ENCODE measurements around the gene PCDHGA11. TPM values are rescaled to one million over a fixed set of nuclear protein-coding genes. Genes with fewer than 3 reads are reported as not detected.

PCDHGA11 gene
- total and polyA plus RNA-seq, 9 of the 15 experiments (the other 6 are each of a cell fraction or from before 2014, with no cell fraction given), result 0.04 to 0.07 (median 0.04) TPM; not detected in 4

DNA sequence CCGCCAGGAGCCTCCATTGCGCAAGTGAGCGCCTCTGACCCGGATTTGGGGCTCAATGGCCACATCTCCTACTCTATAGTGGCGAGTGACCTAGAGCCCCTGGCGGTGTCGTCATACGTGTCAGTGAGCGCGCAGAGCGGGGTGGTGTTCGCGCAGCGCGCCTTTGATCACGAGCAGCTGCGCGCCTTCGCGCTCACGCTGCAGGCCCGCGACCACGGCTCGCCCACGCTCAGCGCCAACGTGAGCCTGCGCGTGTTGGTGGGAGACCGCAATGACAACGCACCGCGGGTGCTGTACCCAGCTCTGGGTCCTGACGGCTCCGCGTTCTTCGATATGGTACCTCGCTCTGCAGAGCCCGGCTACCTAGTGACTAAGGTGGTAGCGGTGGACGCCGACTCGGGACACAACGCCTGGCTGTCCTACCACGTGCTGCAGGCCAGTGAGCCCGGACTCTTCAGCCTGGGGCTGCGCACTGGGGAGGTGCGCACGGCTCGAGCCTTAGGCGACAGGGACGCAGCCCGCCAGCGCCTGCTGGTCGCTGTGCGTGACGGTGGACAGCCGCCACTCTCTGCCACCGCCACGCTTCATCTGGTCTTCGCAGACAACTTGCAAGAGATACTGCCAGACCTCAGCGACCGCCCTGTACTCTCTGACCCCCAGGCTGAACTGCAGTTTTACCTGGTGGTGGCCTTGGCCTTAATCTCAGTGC, 11.1 kb upstream of the PCDHGA11 start:
- H2AFZ ChIP-seq (ENCODE audit: low read depth, low read length), result no peak overlapping the region
- H3K9me1 ChIP-seq (ENCODE audit: control insufficient read depth, insufficient read depth, low read length), result no peaks in the 10 kb centered on the region
- ChIA-PET CTCF (ENCODE audit: low intra/inter-chr PET ratio) (no interaction called here), POLR2A (no interaction called here)
- in situ Hi-C loops (cut with MboI), result no loop called here
- no peak overlapping the region for H3K9ac ChIP-seq (ENCODE audit: insufficient read depth in 1 of 2, low read depth in 2 of 2, low read length in 2 of 2)
- peaks cover 7 to 31% of the 10 kb centered on the region in 2 experiments; a peak in 4 of 5 replicates for H3K27me3 ChIP-seq (ENCODE audit: control insufficient read depth in 2 of 2, insufficient read depth in 2 of 2, low read length in 2 of 2)
- WGBS (ENCODE audit: insufficient coverage, low coverage, missing lambda C conversion rate), result 45% methylated on average over 44 of the region's 64 CpGs
- FAIRE-seq (no peak), DNase-seq (ENCODE audit: extremely low read depth in 1 of 4, low spot score in 3 of 4) (no peak), ATAC-seq (no peak)
- H3K36me3 ChIP-seq (ENCODE audit: control insufficient read depth, insufficient read depth, low read length), result no peaks in the 10 kb centered on the region
- TF ChIP-seq MTA1 (IDR thresholded peaks at IDR 0.05; ENCODE audit: borderline replicate concordance) (no peak), POU5F1 (IDR thresholded peaks at IDR 0.05; ENCODE audit: borderline replicate concordance, low read depth, low read length, partially characterized antibody) (no peak)
- TF ChIP-seq, protein P1, sequence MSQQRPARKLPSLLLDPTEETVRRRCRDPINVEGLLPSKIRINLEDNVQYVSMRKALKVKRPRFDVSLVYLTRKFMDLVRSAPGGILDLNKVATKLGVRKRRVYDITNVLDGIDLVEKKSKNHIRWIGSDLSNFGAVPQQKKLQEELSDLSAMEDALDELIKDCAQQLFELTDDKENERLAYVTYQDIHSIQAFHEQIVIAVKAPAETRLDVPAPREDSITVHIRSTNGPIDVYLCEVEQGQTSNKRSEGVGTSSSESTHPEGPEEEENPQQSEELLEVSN (IDR thresholded peaks at IDR 0.05; ENCODE audit: borderline replicate concordance in 1 of 2, extremely low read depth in 1 of 2, insufficient read depth in 1 of 2, insufficient read length in 1 of 2, low read depth in 1 of 2, low read length in 1 of 2, poor library complexity in 1 of 2, severe bottlenecking in 1 of 2), result peak in 1 of 2 experiments; percentile 3
- TF ChIP-seq, protein P2, sequence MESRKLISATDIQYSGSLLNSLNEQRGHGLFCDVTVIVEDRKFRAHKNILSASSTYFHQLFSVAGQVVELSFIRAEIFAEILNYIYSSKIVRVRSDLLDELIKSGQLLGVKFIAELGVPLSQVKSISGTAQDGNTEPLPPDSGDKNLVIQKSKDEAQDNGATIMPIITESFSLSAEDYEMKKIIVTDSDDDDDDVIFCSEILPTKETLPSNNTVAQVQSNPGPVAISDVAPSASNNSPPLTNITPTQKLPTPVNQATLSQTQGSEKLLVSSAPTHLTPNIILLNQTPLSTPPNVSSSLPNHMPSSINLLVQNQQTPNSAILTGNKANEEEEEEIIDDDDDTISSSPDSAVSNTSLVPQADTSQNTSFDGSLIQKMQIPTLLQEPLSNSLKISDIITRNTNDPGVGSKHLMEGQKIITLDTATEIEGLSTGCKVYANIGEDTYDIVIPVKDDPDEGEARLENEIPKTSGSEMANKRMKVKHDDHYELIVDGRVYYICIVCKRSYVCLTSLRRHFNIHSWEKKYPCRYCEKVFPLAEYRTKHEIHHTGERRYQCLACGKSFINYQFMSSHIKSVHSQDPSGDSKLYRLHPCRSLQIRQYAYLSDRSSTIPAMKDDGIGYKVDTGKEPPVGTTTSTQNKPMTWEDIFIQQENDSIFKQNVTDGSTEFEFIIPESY (CRISPR knock-in tag; IDR thresholded peaks at IDR 0.05), result peak; percentile 41; the same call in 1 of the 2 replicates
- no peak overlapping the region for H3K4me2 ChIP-seq (ENCODE audit: insufficient read depth, low read length)
- H3K4me3 ChIP-seq, result no peak overlapping the region
- peaks cover 0 to 20% of the 10 kb centered on the region in 2 experiments; a peak in 2 of 5 replicates for H3K4me1 ChIP-seq (replicated peaks in 1 of 2; ENCODE audit: control insufficient read depth in 2 of 2, insufficient read depth in 2 of 2, low read length in 2 of 2)
- H4K20me1 ChIP-seq (replicated peaks; ENCODE audit: control insufficient read depth, insufficient read depth, low read length), result no peaks in the 10 kb centered on the region
- no peaks in the 10 kb centered on the region for H3K79me2 ChIP-seq (ENCODE audit: control insufficient read depth, insufficient read depth, low read length)
- no TSS peak for BruUV-seq (replicated peaks)
- no peaks in the 10 kb centered on the region; the same call in 1 of the 2 replicates for H3K9me3 ChIP-seq (replicated peaks; ENCODE audit: control insufficient read depth, insufficient read depth, low read depth, low read length)
- intact Hi-C loops (cut with micrococcal nuclease), result loop anchor here (5.0 kb wide), 1 partner anchor 113 kb away; no protein-coding TSS in a partner anchor
- H3K27ac ChIP-seq (ENCODE audit: extremely low read depth, low read depth, low read length), result no peak overlapping the region
